NCI-H2107 treated with DMSO at 0.1 percent for 48 hours (cell line): Measurements from ENCODE around the gene CDC42BPA.

ENCODE experiments used
- DNase-seq: peaks from one replicate; lab custom pipeline; 2025; ENCODE audit not compliant: unreplicated experiment; lab: John Stamatoyannopoulos, UW

CDC42BPA gene

DNA sequence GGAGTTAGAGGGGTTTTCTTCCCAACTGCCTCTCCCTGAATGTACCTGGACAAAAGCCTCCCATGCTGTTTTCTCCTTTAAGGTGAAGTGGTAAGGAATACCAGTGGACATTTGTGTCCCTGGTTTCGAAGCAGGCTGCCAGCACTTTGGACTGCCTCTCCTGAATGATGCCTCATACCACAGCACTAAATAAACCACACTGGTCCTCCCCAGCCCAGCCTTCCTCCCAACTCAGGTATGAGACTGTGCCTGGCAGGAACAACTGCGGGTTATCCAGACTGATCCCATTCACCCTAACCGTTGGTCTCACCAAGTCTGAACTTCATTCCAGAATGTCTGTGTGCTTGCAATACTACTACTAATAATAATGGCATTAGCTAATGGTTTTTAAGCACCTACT, 368.9 kb downstream of the CDC42BPA start:
- DNase-seq = no peak

DNA sequence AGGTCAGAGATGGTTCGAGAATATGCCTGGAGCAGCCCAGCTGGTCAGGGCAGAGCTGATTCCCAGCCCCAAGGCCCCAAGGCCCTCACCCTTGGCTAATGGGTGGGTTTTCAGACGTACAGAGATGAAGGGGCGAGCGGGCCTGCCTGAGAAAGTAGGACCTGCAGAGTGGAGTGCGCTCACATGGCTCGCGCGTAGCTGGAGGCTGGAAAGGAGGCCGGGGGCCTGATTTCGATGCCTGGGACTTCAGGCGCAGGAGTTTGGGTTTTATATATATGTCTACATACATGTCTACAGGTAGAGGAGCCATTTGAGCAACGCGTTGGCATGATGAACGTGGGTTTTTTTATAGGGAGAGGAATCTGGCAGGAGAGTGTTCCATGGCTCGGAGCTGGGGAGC, 369.3 kb downstream of the CDC42BPA start:
- DNase-seq = no peak

DNA sequence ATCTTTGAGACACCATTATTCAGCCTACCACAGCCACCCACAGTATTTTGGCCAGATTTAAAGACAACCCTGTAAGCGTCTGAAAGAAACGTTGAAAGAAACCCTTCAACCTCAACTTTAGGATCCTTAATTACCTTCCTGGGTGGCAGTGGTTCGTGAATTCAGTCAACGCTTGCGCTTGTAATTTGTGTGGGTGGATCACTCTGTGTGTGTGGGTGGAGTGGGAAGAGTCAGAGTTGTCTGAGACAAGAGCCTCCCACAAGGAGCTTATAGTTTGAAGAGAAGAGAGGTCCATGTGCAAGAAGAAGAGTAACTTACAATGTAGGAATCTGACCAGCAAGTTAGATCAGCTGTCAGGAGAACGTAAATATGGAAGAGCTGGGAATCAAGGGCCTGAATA, 369.8 kb downstream of the CDC42BPA start:
- no peak for DNase-seq

DNA sequence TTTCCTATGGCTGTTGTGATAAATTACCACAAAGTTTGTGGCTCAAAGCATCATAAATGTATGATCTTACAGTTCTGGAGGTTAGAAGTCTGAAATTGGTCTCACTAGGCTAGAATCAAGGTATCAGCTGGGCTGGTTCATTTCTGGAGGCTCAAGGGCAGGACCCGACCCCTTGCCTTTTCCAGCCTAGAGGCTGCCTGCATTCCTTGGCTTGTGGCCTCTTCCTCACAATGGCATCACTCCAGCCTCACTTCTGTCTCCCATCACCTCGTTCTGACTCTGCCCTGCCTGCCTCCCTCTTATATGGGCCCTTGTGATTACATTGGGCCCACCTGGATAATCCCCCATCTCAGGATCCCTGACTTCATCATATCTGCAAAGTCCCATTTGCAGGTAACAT, 370.2 kb downstream of the CDC42BPA start:
- no peak for DNase-seq

DNA sequence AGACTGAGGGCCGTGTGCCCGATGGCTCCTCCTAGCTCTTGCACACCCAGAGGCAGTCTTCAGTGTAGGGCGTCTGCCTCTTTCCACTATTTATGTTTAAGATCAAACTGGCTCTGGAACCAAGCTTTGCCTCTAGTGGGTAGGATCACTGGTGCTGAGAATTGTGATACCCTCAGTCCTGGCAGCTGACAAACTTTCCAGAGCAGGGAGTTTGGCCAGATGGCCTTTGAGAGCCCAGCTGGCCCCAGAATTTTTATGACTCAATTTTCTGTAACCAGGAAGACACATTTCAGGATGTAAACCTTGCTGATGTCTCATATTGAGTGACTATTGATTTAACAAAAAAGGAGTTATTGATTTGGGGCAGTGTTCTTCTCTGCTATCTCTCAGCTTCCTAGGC, 371.5 kb downstream of the CDC42BPA start:
- DNase-seq = no peak

DNA sequence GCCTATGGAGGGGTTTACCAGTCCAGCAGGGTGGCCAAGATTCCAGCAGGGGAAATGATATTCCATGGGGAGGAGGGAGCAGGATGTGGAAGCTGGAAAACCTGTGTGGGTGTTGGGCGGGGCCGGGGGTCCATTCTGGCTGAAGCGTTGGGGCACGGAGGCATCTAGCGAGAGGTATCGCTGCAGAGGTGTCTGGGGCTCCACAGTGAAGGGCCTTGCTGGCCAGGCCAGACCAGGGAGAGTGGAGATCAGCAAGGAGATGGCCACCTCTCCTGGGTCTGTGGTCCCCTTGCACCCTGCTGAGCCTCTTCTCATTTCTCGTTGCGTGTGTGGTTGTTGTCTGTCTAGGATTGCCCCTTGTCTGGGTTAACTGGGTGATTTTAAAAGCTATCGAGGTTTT, 372.0 kb downstream of the CDC42BPA start:
- no peak for DNase-seq

DNA sequence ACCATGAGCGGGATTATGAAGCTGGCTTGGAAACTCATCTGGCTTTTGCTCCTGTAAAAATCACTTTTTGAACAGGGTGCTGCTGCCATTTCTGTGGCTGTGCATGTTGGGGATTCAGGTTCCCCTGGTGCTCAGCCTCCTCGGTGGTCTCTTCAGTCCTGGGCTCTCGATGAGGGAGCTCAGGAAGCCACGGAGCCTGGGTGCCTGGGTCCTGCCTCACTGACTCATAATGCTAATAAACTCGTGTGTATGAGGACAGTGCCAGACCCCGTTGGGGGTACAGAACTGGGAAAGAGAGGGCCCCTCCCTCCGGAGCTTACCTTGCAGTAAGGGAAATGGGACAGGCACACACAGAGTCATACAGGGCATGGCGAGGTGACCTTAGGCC, 372.4 kb downstream of the CDC42BPA start:
- no peak for DNase-seq

DNA sequence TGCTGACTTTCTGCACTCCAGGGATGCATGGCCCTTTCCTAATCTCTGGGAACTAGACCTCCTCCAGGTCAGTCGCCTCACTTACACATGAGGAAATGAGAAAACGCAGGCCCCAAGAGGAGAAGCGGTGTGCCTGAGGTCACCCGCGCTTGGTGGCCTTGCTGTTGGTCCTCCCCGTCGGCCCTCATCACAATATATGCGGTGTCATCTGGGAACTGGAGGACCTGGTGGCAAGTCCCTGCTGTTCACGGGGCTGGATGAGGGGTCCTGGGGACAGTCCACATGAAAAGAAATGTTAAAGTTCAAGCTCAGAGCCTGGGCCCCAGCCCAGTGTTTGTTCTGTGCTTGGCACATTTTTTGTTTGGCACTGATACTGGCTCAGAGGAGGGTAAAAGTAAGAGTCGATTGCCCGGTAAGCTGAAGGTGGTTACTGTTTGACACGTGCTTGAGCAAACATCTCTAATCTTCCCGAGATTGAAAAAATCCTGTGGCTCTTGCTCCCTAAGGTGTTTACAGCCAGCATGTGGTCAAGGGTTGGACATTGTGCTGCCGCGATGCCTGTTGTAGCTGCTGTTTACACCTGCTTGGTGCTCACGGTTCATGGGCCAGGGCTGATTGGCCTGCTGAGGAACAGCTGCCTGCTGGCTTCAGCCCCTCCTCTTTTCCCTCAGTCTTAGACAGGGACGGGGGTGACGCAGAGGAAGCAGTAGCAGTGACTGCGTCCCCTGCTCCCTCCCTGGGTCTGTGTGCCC, 373.0 kb downstream of the CDC42BPA start:
- peak; percentile 82 for DNase-seq

DNA sequence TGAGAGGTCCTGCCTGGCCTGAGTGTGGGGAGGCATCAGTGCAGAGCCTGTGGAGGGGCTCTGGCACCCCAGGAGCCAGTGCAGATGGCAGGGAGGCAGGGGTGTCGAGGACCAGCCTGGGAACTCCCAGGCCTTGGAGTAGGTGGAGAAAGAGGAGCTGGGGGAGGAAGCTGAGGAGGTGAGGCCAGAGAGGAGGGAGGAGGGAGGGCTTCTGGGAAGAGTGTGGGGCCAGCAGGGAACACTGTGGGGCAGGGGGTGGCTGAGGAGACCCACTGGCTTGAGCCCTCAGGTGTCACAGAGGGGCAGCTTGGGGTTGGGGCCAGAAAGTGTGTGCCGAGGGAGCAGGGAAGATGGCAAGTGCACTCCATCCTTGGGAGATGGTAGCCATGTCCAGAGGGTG, 374.4 kb downstream of the CDC42BPA start:
- no peak for DNase-seq

DNA sequence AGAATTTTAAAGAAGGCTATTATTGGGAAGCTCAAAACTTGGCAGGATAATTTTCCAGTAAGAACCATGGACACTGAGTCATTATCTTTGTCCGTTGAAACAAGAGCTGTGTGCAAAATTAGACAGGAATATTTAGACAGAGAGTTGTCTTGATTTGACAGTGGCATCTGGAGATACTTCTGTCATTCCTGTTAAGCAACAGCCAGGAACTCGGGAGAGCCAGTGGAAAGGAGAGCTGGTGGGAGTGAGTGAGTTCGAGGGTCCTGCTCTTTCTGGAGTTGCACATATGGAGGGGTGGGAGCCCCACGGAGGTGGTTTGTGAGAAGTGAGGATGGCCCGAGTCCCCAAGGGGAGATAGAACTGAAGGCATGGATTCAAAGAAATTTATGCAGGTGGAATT, 375.1 kb downstream of the CDC42BPA start:
- no peak for DNase-seq

DNA sequence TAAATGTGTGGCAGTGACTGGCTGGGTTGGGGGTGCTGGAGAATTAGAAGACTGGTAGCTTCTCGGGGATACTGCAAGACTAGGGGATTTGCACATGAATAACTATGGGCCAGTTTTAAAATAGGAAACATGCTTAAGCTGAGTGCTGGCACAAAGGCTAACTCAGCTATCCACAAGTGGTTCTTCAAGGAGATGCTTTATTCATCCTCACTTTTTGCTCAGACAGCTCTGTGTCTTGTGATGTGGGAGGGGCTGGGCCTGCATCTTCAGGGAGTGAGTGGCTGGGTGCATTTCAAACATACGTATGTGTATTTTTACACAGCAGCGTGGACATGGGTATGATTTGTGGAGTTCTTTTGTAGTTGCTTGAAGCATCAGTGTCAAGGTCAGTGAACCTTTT, 375.9 kb downstream of the CDC42BPA start:
- DNase-seq = no peak

DNA sequence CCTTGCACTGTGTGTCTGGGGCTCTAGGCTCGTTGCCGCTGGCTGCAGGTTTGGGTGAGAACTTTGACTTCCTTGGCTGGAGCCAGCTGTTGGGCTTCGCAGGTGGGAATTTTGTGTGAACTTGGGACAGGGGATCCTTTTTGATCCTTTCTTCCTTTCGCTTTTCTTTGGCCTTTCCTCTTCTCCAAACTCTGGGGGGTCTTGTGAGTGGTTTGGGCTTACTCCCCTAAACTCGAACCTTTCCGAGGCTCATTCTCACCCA, 377.6 kb downstream of the CDC42BPA start:
- DNase-seq = no peak

DNA sequence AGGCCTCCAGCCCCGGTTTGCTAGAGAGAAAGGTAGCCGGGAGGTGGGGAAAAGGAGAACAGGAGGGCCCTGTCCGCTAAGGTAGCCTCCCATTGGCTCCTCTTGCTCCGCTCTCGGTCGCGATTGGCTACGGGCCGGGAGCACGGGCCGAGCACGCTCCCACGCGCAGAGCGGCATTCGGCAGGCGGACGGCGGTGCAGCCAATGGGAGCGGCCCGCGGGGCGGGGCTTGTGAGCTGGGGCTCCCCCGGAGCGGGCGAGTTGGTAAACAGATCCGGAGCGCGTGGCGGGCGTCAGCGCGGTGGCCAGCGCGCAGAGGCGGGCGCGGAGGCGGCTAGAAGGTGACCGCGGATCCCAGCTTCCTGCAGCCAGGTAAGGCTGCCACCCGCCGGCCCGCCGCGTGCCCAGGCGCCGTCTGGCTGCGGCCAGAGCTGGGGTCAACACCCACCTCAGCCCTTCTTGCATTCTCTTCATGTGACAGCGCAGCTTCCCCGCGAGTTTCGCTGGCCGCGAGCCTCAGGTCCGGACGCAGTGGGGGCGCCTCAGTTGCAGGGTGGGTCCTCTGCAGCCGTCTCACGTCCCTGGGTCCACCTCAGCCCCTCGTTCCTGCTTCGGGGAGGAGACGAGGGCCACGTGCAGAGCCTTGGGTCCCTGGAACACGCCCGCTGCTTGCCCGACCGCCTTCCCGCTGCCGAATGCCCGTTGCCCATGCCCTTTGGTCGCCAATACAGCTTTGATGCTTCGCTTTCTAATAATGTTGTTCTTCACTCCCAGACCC, 378.1 kb downstream of the CDC42BPA start, which contains the start of gene COQ8A:
Gene COQ8A, plus strand, starts transcription at position 266 of the 777 bp plus-strand sequence. CDS start 21,092 bp downstream, outside the sequence.
- peak; percentile 99 for DNase-seq
